HG03159 (cell line): ENCODE results near the gene LRRC26.

Source experiments
- ATAC-seq: cut with Tn5 transposase; IDR thresholded peaks from one replicate; pipeline ENCODE4 v1.9.1; 2021; ENCODE audit warnings: mild to moderate bottlenecking, moderate library complexity; ENCODE audit not compliant: unreplicated experiment

Gene LRRC26

DNA sequence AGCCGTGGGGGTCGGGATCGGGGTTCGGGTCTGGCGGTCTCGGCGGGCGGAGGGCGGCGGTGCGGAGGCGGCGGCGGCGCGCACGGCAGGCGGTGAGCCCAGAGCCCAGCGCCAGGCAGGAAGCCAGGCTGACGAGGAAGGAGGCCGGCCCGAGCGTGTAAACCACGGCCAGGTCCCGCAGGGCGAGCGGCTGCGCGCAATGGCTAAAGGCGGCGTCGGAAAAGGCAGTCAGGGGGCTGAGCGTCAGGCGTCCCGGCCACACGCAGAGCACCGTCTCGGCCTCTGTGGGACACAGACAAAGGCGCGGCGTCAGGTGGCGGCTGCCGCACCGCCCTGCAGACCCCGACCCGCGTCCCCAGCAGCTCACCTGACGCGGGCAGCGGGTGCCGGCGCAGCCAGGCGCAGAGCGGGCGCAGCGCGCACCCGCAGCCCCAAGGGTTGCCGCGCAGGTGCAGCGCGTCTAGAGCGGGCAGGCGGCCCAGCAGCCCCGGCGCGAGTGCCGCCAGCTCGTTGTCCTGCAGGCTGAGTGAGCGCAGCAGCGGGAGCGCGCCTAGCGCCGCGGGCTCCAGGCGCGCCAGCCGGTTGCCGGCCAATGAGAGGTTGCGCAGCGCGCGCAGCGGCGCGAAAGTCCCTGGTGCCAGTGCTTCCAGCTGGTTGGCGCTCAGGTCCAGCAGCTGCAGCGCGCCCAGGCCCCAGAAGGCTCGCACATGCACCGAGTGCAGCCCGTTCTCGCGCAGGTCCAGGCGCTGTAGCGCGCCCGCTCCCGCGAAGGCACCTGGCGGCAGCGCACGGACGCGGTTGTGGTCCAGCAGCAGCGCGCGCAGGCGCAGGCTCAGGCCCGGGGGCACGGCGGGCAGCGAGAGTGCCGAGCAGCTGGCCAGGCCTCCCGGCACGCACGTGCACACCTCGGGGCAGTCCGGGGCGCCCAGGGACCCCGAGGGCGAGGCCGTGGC is 671 bp downstream of the LRRC26 start:
- ATAC-seq = no peak

DNA sequence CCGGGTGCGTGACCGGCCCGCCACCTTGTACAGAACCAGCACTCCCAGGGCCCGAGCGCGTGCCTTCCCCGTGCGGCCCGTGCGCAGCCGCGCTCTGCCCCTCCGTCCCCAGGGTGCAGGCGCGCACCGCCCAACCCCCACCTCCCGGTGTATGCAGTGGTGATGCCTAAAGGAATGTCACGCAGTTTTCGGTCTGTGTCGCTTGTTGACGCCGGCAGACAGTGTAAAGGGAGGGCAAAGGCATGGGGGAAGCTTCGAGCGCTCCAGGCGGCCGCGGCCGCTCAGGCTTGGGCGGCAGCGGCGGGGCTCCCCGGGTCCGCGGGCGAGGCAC is 1.3 kb downstream of the LRRC26 start:
- no peak for ATAC-seq

DNA sequence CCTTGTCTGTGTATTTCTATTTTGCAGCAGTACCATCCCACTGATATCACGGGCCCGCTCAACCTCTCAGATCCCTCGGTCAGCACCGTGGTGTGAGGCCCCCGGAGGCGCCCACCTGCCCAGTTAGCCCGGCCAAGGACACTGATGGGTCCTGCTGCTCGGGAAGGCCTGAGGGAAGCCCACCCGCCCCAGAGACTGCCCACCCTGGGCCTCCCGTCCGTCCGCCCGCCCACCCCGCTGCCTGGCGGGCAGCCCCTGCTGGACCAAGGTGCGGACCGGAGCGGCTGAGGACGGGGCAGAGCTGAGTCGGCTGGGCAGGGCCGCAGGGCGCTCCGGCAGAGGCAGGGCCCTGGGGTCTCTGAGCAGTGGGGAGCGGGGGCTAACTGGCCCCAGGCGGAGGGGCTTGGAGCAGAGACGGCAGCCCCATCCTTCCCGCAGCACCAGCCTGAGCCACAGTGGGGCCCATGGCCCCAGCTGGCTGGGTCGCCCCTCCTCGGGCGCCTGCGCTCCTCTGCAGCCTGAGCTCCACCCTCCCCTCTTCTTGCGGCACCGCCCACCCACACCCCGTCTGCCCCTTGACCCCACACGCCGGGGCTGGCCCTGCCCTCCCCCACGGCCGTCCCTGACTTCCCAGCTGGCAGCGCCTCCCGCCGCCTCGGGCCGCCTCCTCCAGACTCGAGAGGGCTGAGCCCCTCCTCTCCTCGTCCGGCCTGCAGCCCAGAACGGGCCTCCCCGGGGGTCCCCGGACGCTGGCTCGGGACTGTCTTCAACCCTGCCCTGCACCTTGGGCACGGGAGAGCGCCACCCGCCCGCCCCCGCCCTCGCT is 1.9 kb downstream of the LRRC26 start:
- no peak for ATAC-seq

DNA sequence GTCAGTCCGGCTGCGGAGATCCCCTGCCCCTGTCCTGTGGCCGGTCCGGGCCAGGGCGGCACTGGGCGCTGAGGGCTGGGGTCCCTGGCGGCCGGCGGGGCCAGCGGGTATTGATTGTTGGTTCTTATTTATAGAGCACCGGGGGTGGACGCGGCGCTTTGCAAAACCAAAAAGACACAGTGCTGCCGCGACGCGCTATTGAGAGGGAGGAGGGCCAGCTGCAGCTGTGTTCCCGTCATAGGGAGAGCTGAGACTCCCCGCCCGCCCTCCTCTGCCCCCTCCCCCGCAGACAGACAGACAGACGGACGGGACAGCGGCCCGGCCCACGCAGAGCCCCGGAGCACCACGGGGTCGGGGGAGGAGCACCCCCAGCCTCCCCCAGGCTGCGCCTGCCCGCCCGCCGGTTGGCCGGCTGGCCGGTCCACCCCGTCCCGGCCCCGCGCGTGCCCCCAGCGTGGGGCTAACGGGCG is 2.5 kb downstream of the LRRC26 start:
- ATAC-seq = no peak

DNA sequence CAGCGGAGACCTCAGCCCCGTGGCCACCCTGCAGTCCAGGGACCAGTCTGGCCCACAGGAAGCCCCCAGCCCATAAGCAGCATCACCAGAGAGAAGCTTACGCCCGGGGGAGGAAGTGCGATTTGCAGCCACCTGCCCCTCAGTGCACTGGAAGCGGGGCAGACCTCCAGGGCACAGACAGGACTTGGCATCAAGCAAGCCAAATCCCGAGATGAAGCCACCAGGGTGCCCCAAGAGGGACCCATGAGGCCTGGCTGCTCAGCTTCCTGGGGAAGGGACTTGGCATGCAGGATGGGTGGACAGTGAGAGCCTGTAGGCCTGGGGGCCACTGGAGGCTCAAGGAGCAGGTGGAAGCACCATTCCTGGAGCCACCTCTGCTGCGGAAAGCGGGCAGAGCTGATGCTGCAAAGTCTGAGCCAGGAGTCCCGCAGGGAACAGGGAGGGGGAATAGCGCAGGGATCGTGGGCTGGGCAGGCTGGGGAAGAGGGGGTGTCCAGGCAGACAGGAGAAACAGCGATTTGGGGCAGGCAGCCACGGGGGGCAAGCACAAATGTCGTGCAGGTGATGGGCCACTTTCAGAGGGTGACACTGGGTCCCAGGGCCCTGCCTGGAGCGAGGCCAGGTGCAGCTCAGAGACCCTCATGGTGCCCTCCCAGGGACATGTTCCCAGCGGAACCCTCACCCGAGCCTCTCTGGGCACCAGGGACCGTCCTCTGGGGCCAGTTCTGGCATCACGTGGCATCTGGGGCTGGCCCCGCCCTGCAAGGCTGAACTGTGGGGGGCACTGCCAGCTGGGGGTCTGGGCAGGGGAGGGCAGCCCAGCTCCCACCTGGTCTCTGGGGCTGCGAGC is 3.2 kb downstream of the LRRC26 start:
- no peak for ATAC-seq

DNA sequence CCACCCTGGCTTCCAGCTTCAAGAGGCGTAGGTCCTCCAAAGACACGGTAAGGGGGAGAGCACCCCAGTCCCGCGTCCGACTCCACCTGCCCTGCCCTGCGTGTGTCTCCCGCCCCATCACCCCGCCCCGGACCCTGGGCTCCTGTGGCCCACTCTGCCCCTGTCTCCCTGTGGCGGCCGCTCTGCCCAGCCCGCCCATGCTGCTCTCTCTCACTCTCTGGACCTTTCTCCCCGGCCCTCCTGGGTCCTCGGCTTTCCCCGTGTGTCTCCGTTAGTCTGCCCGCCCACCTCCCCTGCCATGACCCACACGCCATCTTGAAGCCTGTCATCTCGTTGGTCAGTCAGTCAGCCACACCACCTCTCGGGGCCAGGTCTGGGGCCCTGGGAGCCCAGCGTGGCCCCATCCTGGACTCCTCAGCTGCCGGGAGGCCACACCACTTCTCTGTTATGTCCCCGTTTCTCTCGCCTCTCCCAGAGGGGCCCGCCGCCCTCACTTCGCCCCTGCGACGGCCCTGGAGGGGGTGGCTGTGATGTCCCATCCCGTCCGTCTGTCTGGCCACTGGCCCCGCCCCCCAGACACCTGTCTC is 4.5 kb downstream of the LRRC26 start:
- ATAC-seq = no peak

DNA sequence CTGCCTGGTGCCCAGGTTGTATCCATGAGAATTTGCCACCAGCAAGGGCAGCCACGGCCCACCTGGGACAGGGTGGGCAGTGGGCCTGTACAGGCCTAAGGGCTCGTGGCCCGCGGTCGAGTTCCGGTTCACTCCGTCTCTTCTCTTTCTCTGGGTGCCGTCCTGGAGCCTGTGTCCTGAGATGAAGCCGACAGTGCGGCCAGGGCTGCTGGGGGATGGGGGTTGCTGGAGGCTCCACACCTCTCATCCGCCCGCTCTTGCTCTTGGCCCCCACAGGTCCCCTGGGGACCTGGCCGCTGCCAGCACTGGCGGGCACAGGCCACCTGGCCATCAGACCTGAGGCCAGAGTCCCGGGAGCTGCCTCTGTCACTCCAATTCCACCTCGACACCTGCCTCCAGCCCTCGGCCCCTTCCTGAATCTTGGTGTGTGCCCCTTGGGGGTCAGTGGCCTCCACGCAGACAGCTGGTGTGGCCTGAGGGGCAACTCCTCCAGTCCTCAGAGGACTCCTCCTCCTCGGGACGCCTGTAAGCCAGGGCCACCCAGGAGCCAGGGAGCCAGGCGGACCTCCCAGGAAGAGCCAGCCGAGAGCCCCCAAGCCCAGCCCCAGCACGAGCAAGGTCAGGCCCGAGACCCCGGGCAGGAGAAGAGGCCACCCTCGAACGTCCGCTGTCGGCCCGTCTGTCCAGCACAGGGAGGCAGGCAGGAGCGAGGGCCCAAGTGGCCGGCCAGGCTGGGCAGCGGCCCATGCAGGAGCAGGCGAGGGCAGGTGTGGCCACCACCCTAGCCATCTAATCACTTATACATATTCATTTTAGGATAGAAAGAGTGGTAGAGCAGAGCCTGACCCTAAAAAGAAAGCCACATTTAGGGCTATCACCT is 5.2 kb downstream of the LRRC26 start:
- no peak for ATAC-seq

DNA sequence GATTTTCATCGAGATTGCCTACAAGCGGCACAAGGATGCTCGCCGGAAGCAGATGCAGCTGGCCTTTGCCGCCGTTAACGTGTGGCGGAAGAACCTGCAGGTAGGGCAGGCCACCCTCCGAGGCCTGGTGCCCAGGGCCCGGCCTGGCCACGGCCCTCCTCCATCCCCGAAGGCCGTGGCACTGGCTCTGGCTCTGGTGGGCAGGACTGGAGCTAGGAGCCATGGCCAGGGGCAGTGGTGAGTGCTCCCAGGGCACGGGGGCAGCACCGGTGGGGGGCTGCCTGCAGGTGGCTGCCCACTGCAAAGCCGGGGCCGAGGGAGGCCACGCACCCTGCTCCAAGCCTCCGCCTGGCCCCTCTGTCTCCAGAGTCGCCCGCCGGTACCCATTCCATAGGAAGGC is 6.0 kb downstream of the LRRC26 start:
- ATAC-seq = no peak

DNA sequence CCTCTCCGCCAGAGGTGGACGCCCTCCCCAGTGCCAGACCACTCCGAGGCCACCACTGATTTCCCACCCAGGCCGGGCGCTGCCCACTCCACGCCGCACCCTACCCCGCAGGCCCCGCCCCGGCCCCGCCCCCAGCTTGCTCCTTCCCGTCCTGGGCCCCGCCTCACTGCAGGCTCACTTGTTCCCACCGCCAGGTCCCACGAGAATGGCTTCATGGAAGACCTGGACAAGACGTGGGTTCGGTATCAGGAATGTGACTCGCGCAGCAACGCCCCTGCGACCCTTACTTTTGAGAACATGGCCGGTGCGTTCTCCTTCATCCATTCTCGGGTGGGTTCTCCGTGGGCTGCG is 6.5 kb downstream of the LRRC26 start:
- ATAC-seq = no peak

DNA sequence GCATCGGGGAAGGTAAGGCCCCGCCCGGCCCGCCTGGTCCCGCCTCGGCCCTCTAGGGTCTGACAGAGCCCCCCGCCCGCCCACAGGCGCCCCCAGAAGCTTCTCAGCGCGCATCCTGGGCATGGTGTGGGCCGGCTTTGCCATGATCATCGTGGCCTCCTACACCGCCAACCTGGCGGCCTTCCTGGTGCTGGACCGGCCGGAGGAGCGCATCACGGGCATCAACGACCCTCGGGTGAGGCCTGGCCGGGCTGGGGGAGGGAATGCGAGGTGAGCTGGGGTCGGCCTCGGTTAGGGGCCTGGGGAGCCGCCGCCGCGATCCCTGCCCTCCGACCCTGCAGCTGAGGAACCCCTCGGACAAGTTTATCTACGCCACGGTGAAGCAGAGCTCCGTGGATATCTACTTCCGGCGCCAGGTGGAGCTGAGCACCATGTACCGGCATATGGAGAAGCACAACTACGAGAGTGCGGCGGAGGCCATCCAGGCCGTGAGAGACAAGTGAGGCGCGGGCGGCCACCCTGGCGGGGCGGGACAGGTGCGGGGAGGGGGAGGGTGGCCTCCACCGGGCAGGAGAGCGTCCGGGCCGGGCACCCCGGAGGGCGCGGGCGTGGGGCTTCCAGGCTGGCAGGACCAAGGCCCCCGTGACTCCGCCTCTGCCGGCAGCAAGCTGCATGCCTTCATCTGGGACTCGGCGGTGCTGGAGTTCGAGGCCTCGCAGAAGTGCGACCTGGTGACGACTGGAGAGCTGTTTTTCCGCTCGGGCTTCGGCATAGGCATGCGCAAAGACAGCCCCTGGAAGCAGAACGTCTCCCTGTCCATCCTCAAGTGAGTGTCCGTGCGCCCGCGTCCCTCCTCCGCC is 7.1 kb downstream of the LRRC26 start:
- ATAC-seq = no peak

DNA sequence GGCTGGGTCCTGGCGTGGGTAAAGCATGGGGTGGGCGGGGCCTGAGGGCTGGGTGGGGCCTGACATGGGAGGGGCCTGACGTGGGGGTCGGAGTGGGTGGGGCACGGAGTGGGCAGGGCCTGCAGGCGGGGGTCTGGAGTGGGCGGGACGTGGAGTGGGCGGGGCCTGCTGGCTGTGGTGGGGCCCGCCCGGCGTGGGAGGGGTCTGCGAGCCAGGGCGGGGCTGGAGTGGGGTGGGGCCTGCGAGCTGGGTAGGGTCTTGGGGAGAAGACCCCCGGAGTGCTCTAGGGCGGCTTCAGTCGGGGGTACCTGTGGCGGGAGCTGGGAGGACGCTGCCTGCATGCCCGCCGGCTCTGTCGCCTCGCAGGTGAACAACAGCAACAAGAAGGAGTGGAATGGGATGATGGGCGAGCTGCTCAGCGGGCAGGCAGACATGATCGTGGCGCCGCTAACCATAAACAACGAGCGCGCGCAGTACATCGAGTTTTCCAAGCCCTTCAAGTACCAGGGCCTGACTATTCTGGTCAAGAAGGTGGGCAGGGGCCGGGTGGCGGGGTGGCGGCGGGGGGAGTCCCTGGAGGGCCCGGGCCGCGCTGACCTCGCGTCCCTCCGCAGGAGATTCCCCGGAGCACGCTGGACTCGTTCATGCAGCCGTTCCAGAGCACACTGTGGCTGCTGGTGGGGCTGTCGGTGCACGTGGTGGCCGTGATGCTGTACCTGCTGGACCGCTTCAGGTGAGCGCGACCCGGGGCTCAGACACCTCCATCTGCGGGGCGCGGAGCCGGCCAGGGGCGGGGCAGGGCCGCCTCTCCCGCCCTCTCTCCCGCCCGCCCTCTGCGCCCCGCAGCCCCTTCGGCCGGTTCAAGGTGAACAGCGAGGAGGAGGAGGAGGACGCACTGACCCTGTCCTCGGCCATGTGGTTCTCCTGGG is 8.0 kb downstream of the LRRC26 start:
- ATAC-seq = no peak

DNA sequence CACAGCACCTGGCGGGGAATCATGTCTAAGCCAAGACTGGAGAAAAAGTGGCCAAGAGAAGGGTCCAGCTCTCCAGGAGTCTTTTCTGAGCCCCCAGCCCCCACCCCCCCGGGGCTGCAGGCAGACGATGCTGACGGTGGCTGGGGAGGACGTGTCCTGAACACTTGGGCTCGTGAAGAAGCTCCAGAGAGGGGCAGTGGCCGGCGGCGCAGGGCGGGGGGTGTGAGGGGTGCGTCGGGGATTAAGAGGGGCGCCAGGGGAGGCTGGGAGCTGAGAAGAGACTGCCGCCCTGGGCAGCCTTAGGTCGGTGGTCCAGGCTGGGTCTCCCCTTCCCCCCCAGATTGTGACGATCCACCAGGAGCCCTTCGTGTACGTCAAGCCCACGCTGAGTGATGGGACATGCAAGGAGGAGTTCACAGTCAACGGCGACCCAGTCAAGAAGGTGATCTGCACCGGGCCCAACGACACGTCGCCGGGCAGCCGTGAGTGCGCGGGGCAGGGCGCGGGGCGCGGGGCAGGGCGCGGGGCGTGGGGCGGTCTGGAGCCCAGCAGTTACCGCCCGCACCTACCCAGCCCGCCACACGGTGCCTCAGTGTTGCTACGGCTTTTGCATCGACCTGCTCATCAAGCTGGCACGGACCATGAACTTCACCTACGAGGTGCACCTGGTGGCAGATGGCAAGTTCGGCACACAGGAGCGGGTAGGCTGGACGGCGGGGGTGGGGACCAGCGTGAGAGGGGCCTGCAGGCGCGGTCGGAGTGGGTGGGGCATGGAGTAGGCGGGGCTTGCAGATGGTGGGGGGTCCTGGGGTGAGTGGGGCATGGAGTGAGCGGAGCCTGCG is 8.9 kb downstream of the LRRC26 start:
- ATAC-seq = no peak

DNA sequence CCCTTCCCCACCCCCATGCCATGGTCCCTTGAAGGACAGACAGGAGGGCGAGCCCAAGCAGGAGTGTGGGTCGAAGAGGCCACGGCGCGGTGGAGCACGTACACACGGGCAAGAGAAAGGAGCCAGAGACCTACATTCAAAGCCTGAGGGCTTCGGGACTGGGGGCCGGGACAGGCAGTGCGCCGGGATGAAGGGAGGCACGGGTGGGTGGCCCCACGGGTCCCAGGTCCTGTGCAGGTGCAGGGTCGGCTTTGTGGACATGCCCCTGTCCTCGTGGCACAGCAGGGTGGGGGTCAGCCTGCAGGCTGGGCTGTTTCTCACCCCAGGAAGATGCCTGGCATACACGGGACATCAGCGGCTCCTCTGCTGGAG is 9.8 kb downstream of the LRRC26 start:
- ATAC-seq = no peak

DNA sequence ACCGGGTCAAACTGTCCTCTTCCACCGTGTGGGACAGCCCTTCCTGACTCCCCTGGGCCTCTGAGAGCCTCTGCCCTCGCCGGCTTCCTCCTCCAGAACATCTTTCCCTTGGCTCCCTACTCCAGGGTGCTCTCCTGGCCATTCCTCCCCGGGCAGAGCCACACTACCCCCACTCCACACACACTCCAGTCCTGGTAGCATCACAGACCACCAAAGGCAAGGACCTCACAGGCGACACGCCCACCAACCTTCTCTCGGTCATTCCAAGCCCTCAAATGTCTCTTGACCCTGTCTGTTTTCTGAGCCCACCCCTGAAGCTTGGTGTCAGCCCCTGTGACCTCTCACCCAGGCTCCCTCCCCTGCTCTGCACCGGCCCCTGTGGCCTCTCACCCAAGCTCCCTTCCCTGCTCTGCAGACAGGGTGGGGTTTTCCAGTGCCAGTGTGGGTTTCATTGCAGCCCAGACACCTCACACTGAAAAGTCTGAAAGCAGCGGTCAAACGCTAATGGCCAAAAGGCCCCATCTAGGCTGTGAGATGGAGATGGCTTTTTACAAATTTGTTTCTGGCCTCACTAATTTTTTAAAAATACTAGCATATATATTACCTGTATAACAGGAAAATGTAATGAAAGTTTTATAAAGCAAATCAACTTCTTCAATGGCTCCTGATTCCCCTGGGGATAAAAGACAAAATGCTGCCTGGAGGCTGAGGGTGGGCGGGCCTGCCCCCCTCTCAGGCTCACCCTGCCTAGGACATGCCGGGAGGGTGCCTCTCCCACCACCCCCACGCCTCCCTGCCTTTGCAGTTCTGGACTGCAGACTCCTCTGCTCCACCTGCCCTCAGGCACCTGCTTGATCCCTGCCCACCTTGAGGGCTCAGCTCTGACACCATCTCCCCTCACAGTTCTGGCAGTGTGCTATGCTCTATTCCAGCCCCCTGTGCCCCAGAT is 10.5 kb downstream of the LRRC26 start:
- ATAC-seq = no peak

DNA sequence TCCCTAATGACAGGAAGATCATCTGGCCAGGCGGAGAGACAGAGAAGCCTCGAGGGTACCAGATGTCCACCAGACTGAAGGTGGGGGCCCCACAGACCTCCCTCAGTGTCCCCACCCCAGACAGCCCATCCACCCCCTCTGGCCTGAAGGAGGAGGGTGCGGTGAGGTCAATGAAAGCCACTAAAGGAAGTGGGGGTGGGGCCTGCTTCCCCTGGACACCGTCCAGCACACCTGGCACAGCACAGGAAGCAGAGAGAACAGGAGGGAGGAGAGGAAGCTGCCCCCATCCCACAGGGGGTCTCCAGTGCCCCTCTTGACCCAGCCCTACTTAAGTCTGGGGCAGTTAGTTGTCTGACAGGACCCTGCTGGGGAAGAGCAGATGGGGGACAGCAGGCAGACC is 11.2 kb downstream of the LRRC26 start:
- ATAC-seq = no peak
